ENCODE data around the gene HEXD.

- TF ChIP-seq ZNF565 (CRISPR knock-in tag; conservative IDR thresholded peaks at IDR 0.05; ENCODE audit: low read depth) (no peak), ISL1 (CRISPR knock-in tag; IDR thresholded peaks at IDR 0.05) (no peak), ZFP30 (CRISPR knock-in tag; IDR thresholded peaks at IDR 0.05) (no peak), RARB (CRISPR knock-in tag; IDR thresholded peaks at IDR 0.05) (no peak), SNAI2 (CRISPR knock-in tag; IDR thresholded peaks at IDR 0.05) (no peak), ARNTL (CRISPR knock-in tag; IDR thresholded peaks at IDR 0.05; ENCODE audit: borderline replicate concordance, low read depth) (no peak)
These were observed 14.2 kb upstream of the HEXD start for GRCh38 chr17:82403662-82404660.
